ENCODE measurements around the gene TMEM185A. TPM values are rescaled to one million over a fixed set of nuclear protein-coding genes. Genes with fewer than 3 reads are reported as not detected.
"Not testable (repeated sequence)": the region's sequence is repeated elsewhere in the genome, so short reads cannot be mapped to it uniquely, and the experiment has no call there.

The TMEM185A gene
- total RNA-seq, 1 donor from 2014 or later: 16.2 TPM

DNA sequence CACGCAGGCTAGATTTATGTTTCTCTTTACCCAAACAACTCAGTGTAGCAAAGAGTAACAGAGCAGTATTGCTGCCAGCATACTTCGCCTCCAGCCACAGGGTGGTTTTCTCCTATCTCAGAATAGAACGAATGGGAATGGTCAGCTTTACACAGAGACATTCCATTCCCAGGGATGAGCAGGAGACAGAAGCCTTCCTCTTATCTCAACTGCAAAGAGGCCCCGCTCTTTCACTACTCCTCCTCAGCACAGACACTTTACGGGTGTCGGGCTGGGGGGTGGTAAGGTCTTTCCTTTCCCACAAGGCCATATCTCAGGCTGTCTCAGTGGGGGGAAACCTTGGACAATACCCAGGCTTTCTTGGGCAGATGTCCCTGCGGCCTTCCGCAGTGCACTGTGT is 4.8 kb downstream of the TMEM185A start:
- not testable (repeated sequence) for DNase-seq (ENCODE audit: low read depth, low spot score)

DNA sequence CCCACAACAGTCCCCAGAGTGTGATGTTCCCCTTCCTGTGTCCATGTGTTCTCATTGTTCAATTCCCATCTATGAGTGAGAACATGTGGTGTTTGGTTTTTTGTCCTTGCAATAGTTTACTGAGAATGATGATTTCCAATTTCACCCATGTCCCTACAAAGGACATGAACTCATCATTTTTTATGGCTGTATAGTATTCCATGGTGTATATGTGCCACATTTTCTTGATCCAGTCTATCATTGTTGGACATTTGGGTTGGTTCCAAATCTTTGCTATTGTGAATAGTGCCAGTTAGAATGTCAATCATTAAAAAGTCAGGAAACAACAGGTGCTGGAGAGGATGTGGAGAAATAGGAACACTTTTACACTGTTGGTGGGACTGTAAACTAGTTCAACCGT is 11.9 kb downstream of the TMEM185A start:
- not testable (repeated sequence) for DNase-seq (ENCODE audit: low read depth, low spot score)

DNA sequence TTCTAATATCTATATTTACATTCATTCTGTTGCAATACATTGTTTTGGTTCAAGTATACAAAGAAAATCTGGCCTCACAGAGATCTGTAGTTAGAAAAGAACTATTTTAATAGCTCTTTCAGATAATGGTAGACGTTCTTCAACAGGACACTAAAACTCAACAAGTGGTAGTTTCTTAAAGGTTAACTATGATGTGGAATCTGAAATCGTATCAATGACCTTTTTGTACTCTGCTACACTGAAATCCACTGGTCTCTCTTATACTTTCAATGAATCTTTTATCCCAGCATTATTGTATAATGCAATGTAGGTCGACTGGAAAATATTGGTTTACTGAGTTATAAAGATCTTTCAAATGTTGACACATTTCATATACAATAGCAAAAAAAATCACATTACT is 12.7 kb downstream of the TMEM185A start:
- DNase-seq (ENCODE audit: low read depth, low spot score): no peak

DNA sequence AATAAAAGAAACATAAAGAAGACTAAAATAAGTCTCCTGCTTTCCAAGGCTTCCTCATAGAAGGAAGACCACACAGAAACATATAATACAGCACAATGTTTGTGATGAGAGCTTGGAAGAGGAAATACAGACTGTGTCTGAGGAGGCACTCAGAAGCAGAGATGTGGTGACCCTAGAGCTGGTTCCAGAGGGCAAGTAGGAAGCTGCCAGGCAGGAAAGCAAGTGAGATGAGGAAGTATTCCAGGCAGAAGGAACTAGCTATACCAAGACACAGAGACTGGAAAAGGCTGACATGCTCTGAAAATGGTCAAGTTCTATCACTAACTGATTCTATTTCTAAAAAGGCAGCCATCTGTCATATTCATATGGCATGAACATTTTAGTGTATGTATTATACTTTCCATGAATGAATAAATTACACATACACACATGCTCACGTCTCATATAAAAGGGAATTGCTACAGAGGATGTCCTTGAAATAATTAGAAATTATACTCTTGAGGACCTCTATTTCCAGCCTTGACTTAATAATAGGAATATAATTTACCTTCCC is 19.9 kb downstream of the TMEM185A start:
- DNase-seq (ENCODE audit: low read depth, low spot score): no peak

DNA sequence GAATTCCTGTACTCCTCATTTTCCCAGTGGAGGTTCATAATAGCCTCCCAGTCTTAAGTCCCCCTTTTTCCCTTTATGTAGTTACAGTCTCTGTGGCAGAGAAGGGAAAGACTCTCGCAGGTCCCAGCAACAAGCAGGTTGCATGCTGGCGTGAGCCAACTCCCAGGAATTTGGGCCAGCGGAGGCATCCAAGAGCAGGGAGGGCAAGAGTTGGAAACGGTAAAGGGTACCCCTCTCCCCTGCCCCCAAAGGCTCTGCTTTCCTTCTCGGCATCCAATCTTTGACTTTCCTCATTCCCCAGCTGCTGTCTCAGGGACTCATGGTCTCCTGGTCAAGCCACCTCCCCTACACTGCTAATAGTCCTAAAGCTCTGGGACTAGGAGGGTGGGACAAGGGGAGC is 21.1 kb downstream of the TMEM185A start:
- DNase-seq (ENCODE audit: low read depth, low spot score): no peak

DNA sequence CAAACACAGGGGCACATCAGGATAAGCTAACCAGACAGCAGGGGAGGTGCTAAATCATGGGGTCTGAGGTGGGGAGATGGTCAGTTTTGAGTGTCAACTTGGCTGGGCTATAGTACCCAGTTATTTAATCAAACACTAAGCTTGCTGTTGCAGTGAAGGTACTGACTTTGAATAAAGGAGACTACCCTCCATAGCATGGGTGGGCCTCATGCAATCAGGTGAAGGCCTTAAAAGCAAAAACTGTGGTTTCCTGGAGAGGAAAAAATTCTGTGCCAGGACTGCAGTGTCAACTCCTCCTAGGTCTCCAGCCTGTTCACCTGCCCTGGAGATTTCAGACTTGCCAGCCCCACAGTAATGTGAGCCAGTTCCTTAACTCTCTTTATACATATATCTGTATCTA is 23.9 kb downstream of the TMEM185A start:
- no peak for DNase-seq (ENCODE audit: low read depth, low spot score)

DNA sequence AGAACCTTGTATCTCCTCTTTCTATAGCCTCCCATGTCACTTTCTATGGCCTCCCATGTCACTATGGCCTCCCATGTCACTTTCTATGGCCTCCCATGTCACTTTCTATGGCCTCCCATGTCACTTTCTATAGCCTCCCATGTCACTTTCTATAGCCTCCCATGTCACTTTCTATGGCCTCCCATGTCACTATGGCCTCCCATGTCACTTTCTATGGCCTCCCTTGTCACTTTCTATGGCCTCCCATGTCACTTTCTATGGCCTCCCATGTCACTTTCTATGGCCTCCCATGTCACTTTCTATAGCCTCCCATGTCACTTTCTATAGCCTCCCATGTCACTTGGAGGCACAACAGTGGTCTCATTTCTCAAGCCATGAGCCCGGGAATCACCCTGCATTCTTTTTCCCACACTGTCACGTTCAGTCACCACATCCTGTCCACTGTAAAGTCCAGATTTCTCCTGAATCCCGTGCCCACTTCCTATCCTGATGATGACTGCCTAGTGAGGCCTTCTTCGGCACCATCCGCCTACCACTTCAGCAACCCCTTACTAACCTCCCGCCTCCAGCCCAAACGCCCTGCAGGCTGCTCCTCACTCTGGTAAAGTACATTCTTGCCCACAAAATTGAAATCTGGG is 26.2 kb downstream of the TMEM185A start:
- DNase-seq (ENCODE audit: low read depth, low spot score): not testable (repeated sequence)

DNA sequence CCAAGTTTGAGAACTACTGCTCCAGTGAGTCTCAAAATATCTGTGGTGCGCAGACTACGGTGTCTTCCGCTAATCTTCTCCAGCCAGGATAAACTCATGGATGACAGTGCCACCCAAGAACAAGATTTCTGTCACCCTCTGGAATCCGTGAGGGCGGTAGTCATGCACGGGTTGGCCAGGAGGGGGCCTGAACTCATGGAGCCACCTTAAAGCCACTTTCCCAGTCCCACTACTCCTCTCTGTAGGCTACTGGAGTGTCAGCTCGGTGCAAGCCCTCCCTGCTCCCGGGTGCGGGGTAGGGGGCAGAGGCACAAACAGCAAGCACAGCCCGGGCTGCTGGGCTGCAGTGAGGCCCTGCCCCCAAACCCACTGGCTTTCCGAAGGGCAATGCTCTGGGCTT is 33.0 kb downstream of the TMEM185A start:
- not testable (repeated sequence) for DNase-seq (ENCODE audit: low read depth, low spot score)

DNA sequence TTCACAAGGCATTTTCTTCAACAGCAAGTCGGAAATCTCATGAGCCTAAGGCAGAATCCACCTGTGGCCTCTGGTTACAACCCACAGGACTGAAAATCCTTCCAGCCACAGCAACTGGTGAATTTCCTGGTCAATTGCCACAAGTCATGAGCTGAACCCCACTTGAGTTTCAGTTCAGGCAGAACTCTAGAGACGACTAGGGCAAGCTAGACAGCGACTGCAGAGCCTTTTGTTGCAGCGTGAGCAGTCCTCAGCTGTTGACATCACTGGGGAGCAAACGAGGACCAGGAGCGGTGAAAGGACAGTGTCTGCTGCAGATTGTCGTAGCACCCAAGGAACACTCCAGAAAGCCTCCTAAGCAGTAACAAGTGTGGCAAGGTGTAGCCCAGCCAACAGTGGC is 35.6 kb downstream of the TMEM185A start:
- not testable (repeated sequence) for DNase-seq (ENCODE audit: low read depth, low spot score)

DNA sequence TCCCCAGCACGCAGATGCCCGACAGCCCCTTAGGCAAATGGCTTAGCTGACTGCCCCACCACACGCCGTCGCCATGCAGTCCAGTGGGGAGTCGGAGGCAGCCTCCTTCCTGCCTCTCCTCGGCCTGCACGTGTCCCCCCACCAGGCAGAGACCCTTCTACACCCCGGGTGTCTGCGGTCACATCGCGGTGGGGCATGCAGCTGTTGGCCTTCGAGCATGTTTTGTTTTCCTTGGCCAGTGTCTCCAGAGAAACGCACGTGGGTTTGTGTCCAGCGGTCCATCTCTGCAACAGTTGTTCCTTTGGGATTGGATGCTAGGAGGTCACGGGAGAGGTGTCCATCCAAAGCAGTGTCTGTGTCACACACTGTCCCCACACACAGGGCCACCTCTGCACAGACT is 36.4 kb downstream of the TMEM185A start, which contains the start of gene HSFX2:
Gene HSFX2 (minus strand): TSS at position 101 of the 400 bp plus-strand sequence. CDS start 614 bp downstream, outside the sequence.
- not testable (repeated sequence) for DNase-seq (ENCODE audit: low read depth, low spot score)

DNA sequence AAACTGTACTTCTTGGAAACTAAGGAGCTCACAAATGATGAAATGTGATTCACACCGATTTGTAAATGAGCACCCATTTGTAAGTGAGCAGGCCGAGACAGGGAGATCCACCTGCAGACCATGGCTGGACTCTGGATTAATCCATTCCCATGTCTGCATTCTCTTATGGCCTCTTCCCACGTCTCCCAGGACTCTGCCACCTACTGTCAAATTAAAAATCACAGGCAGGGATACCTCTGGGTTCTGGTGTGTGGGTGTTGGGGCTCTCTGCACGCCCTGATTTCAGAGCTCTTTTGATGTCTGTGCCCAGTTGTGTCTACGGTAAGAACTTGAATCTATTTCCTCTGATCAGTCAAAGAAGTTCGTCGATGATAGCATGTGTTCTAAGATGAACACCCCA is 40.6 kb downstream of the TMEM185A start:
- DNase-seq (ENCODE audit: low read depth, low spot score): not testable (repeated sequence)

DNA sequence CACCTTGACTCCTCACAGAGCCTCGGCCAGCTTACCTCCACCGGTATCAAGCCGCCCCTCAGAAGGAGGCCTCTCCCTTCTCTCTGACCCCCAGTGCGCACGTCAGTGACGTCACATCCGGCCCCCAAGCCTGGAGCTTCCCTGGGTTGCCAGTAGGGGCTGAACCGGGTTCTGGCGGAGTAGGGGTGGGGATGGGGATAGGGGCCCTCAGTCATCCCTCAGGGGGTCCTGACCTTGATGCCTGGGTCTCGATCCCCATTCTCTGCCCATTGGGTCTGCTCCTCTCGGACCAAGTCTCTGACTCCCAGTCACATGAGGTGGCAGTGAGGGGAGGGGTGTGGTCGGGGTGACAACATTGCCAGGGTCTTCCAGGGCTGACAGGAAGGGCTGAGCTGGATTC is 44.2 kb downstream of the TMEM185A start, which contains the start of gene MAGEA9B:
Gene MAGEA9B (minus strand): TSS at position 101 of the 400 bp plus-strand sequence. CDS start 4,280 bp downstream, outside the sequence.
- DNase-seq (ENCODE audit: low read depth, low spot score): not testable (repeated sequence)

DNA sequence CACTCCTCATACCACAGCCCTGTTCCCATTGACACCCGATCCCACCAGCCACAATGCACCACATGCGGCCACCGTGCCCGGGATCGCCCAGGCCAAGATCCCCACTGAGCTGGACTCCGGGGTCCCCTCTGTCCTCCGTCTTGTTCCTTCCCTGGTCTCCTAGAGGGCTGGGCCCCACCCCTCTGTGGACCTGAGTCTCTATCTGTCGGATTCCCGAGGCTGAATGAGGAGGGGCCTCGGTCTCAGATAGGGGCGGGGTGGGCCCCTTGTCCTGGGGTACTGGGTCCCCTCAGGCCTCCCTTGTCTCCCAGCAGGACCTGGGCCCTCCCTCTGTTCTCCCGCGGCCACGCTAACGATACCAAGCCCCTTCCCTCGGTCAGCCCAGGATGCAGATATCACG is 46.0 kb downstream of the TMEM185A start:
- not testable (repeated sequence) for DNase-seq (ENCODE audit: low read depth, low spot score)

DNA sequence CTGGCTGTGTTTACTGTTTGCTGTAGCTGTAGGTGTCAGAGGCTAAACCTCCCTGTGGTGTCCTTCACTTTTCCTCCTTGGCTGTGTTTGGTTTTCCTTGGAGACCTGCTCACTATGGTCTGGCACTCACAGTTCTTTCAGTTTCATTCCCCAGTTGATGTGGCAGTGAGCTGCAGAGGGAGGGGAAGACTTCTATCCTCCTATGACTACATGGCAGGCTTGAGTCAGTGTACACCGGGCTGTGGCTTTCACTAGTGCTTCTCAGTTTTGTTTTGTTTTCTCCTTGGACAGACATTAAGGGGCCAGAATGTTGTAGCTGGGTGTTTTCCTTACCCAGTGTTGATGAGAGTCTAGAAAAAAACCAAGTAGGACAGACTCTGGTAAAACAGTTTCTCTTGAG is 58.1 kb downstream of the TMEM185A start:
- DNase-seq (ENCODE audit: low read depth, low spot score): not testable (repeated sequence)

DNA sequence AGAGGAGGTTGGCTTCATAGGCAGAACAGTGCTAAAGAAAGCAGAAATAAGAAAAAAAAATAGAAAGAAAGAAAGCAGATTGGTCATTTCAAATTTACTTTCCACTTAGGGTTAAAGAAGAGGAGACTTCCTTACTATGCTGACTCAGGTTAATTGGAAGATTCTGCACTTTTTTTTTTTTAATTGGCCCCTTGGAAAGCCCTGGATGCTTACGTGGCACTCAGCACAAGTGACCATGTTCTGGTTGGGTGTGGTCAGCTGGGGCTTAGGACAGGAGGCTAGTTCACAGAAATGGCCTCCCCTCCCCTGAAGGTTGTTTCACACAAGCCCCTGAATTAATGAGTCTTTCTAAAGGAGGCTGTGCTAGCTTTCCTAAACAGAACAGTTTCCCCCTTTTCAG is 58.8 kb downstream of the TMEM185A start:
- no peak for DNase-seq (ENCODE audit: low read depth, low spot score)

DNA sequence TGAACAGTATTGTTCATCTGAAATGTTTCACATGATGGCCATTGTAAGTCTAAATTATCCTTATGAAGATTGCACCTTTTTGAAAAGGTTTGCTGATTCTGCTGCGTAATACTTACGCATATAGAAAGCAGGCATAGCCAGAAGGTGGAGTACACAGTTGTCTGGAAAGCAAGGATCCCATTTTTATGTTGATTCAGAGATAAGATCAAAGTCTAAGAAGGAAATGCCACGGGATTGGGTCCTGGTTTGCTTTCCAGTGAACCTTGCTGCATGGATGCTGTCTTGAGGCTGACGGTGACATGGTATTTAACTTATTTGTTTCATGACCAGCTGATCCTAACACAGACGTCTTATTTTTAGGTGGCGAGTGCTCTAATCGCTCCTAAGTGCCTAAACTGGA is 59.8 kb downstream of the TMEM185A start:
- DNase-seq (ENCODE audit: low read depth, low spot score): no peak

DNA sequence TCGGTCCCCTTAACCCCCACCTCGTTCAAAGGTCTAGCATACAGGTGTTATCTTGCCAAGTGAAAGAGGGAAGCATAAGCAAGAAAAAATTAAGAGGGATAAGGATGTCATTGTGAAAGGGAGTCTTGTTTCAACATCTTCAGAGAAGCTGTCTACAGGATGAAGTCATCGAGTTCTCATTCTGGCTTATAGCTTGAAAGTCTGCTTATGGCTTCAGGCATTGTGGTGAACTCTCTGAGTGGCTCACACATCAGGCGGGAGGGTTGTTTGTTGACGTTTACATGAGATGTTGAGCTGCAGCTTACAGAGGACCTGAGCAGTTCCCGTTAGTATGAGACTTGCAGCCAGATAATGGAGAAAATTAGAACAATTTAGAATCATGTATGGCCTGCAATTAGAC is 60.9 kb downstream of the TMEM185A start:
- DNase-seq (ENCODE audit: low read depth, low spot score): no peak

DNA sequence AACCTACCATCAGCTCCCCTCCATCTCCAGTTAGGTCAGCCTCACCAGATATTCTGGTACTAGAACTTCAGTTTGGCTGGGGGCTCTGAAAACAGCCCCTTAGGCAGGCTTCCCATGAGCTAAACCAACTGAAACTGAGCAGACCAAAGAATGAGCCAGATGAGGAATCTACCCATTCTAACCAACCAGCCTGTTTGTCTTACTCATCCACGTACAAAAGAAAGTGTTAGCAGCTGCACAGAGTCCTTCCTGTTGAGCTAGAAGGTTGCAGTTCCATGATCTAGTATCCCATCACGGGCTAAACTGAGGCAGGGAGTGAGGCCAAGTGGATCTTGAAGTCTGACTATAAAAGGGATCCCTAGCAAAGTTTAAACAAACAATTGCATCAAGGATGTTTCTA is 61.8 kb downstream of the TMEM185A start:
- DNase-seq (ENCODE audit: low read depth, low spot score): no peak

DNA sequence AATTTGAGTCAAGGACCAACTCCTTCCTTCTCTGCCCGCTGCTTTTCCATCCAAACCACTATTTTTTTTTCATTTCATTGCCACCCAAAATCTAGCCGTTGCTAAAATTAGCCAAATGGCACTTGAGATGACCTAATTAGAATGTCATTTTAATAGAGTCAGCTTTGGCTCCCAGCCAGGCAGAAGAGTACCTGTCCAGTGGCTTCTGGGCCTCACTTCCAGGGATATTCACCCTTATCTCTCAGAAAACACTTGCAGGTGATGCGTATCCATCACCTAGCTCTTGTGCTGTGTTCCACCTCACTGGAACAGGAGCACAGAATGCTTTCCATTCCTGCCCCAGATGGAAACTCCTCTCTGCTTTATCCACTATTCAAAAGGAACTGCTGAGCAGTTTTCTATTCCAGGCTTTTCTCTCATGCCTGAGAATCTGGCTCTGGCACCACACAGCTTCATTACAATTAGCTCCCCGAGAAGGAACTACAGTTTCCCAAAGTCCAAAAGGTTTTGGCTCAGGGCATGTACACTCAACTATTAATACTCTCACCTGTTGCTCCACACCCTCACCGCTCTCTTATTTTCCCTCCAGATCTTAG is 62.8 kb downstream of the TMEM185A start:
- no peak for DNase-seq (ENCODE audit: low read depth, low spot score)

DNA sequence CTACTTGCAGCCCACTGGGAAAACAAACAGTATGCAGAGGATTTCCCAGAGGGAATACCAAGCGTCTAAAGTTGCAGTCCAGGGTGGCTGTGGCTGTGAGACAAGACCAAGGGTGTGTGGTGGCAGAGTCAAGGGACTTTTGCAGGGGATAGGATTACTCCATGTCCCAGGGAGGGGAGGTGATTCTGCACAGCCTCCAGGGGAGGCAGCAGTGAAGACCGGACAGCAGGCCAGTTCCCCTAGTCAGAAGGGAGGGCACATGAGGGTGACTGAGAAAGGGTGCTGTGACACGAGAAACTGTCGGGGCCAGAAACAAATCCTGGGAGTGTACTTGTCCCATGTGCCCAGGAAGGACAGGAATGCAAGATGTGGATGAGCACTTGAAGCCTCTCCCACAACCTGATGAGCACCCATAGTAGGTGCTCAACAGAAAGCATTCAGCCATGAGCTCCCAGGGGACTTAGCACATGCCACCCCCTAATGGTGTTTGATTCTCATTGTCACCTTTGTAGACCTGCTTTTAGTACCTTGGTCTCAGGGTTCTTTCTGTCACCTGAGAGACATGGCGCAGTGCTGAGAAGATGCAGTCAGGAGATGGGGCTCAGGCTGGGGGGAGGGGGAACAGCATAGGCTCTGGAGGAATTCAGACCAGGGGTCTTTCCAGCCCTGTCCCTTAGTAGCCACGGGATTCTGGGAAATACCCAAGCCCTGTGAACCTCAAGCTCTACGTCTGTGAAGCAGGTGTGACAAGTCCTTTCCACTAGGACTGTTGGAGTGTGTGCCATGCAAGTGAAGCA is 63.8 kb downstream of the TMEM185A start:
- no peak for DNase-seq (ENCODE audit: low read depth, low spot score)

DNA sequence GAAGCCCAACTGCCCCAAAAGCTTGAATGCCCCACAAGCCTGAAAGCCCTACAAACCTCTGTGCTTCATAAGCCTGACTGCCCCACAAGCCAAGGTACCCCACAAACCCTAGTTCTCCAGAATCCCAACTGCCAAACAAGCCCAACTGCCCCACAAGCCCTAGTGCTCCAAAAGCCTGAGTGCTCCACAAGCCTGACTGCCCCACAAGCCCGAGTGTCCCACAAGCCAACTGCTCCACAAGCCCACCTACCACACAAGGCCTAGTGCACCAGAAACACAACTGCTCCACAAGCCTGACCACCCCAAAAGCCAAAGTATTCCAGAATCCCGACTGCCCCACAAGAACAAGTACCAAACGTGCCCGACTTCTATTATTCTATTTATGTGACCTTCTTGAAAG is 68.2 kb downstream of the TMEM185A start:
- no peak for DNase-seq (ENCODE audit: low read depth, low spot score)

DNA sequence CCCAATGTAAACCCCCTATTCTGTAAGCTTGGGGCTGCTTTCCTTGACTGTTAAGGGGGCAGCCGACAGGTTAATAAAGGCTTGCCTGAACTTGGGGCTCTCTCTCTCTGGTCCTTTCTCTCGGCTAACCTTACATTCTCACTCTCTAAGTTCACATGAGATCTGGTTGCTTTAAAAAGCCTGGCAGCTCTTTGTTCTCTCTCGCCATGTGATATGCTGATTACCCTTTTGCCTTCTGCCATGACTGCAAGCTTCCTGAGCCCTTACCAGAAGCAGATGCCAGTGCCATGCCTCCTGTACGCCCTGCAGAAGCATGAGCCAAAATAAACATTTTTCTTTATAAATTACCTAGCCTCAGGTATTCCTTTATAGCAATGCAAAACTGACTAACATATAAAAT is 76.3 kb downstream of the TMEM185A start:
- not testable (repeated sequence) for DNase-seq (ENCODE audit: low read depth, low spot score)
